H9 (cell line): Measurements from ENCODE around the gene CST3. TPM values are rescaled to one million over a fixed set of nuclear protein-coding genes. Genes with fewer than 3 reads are reported as not detected.

Experiments used
- DNase-seq: peaks from one replicate; pipeline ENCODE4 v3.0.0-alpha.2; 2017
- H2AFZ ChIP-seq: one replicate; pipeline ENCODE4 v1.6.1; 2013; ENCODE audit warnings: mild to moderate bottlenecking, low read length, control low read depth, moderate library complexity
- H2AK5ac ChIP-seq: 2 replicates; pipeline ENCODE4 v1.6.1; 2013; ENCODE audit warnings: low read length, control low read depth, mixed read lengths; ENCODE audit not compliant: insufficient read length
- H2BK120ac ChIP-seq: one replicate; pipeline ENCODE4 v1.6.1; 2013; ENCODE audit warnings: low read depth, mild to moderate bottlenecking, low read length, control low read depth, inconsistent platforms; ENCODE audit not compliant: poor library complexity, severe bottlenecking
- H2BK12ac ChIP-seq: 2 replicates; pipeline ENCODE4 v1.6.1; 2013; ENCODE audit warnings: low read length, control low read depth, mixed read lengths, low read depth; ENCODE audit not compliant: insufficient read length
- H2BK15ac ChIP-seq: 2 replicates; pipeline ENCODE4 v1.6.1; 2013; ENCODE audit warnings: low read depth, low read length, control low read depth
- H2BK20ac ChIP-seq: one replicate; pipeline ENCODE4 v1.6.1; 2013; ENCODE audit warnings: low read depth, mild to moderate bottlenecking, low read length, control low read depth, inconsistent platforms; ENCODE audit not compliant: poor library complexity, severe bottlenecking
- H2BK5ac ChIP-seq: 2 replicates; pipeline ENCODE4 v1.6.1; 2013; ENCODE audit warnings: low read length, control low read depth, mixed read lengths; ENCODE audit not compliant: insufficient read length
- H3K14ac ChIP-seq: 2 replicates; pipeline ENCODE4 v1.6.1; 2013; ENCODE audit warnings: low read length, control low read depth; ENCODE audit not compliant: insufficient read depth
- H3K18ac ChIP-seq: 2 replicates; pipeline ENCODE4 v1.6.1; 2013; ENCODE audit warnings: low read depth, mild to moderate bottlenecking, mixed read lengths, low read length, control low read depth; ENCODE audit not compliant: insufficient read length
- H3K23ac ChIP-seq: 2 replicates; pipeline ENCODE4 v1.6.1; 2013; ENCODE audit warnings: low read length, control low read depth, mixed read lengths, low read depth; ENCODE audit not compliant: insufficient read length
- H3K23me2 ChIP-seq: 2 replicates; pipeline ENCODE4 v1.6.1; 2013; ENCODE audit warnings: low read depth, mild to moderate bottlenecking, mixed read lengths, low read length, control low read depth; ENCODE audit not compliant: insufficient read length, poor library complexity, severe bottlenecking
- H3K27ac ChIP-seq: 2 replicates; pipeline ENCODE4 v1.5.1; 2013; ENCODE audit warnings: low read length, control low read depth, mixed read lengths, low read depth; ENCODE audit not compliant: insufficient read length
- H3K27me3 ChIP-seq: 2 replicates; pipeline ENCODE4 v1.6.1; 2013; ENCODE audit warnings: low read length, control low read depth, inconsistent platforms; ENCODE audit not compliant: insufficient read depth
- H3K4ac ChIP-seq: 2 replicates; pipeline ENCODE4 v1.6.1; 2013; ENCODE audit warnings: low read depth, mild to moderate bottlenecking, control low read depth, inconsistent platforms, low read length, moderate library complexity
- H3K4me1 ChIP-seq: 2 replicates; pipeline ENCODE4 v1.6.1; 2013; ENCODE audit warnings: low read length, control low read depth, inconsistent platforms; ENCODE audit not compliant: insufficient read depth
- H3K4me2 ChIP-seq: 2 replicates; pipeline ENCODE4 v1.6.1; 2013; ENCODE audit warnings: low read length, control low read depth, mixed read lengths; ENCODE audit not compliant: insufficient read length, insufficient read depth
- H3K56ac ChIP-seq: 2 replicates; pipeline ENCODE4 v1.6.1; 2013; ENCODE audit warnings: low read depth, mild to moderate bottlenecking, mixed read lengths, low read length, control low read depth; ENCODE audit not compliant: insufficient read length
- H3K79me1 ChIP-seq: 2 replicates; pipeline ENCODE4 v1.6.1; 2013; ENCODE audit warnings: low read depth, mild to moderate bottlenecking, moderate library complexity, low read length, control low read depth, inconsistent platforms; ENCODE audit not compliant: insufficient read depth, poor library complexity, severe bottlenecking
- H3K79me2 ChIP-seq: 2 replicates; pipeline ENCODE4 v1.6.1; 2013; ENCODE audit warnings: low read length, control low read depth, inconsistent platforms; ENCODE audit not compliant: insufficient read depth
- H3K9ac ChIP-seq: 2 replicates; pipeline ENCODE4 v1.6.1; 2013; ENCODE audit warnings: low read length, control low read depth, mixed read lengths; ENCODE audit not compliant: insufficient read length; ENCODE audit errors: extremely low read depth
- H3K9me3 ChIP-seq: one replicate; pipeline ENCODE4 v1.6.1; 2013; ENCODE audit warnings: low read depth, low read length, inconsistent platforms; ENCODE audit not compliant: control insufficient read depth
- H3T11ph ChIP-seq: one replicate; pipeline ENCODE4 v1.6.1; 2013; ENCODE audit warnings: mild to moderate bottlenecking, low read length, control low read depth, inconsistent platforms
- H4K20me1 ChIP-seq: one replicate; pipeline ENCODE4 v1.6.1; 2013; ENCODE audit not compliant: control insufficient read depth, insufficient read length, insufficient read depth
- H4K5ac ChIP-seq: 2 replicates; pipeline ENCODE4 v1.6.1; 2013; ENCODE audit warnings: low read depth, mild to moderate bottlenecking, mixed read lengths, low read length, control low read depth; ENCODE audit not compliant: insufficient read length
- H4K8ac ChIP-seq: replicated peaks from 2 replicates; pipeline ENCODE4 v1.6.1; 2013; ENCODE audit warnings: low read length, control low read depth, mixed read lengths, low read depth; ENCODE audit not compliant: insufficient read length
- H4K91ac ChIP-seq: 2 replicates; pipeline ENCODE4 v1.6.1; 2013; ENCODE audit warnings: low read depth, mild to moderate bottlenecking, moderate library complexity, mixed read lengths, low read length, control low read depth; ENCODE audit not compliant: insufficient read length
- H3K27ac Mint-ChIP-seq, 3 experiments: 2 replicates in 2 of 3; 3 replicates in 1 of 3; pipeline ENCODE4 v1.8.0; 2020 to 2021; ENCODE audit warnings: mixed read lengths in 3 of 3, mild to moderate bottlenecking in 1 of 3, moderate library complexity in 1 of 3
- H3K27me3 Mint-ChIP-seq: 2 replicates; pipeline ENCODE4 v1.8.0; 2021; ENCODE audit warnings: low read depth, mild to moderate bottlenecking, moderate library complexity, mixed read lengths
- H3K36me3 Mint-ChIP-seq, 3 experiments: 2 replicates in 2 of 3; 3 replicates in 1 of 3; pipeline ENCODE4 v1.8.0; 2020 to 2021; ENCODE audit warnings: low read depth in 3 of 3, mixed read lengths in 3 of 3; ENCODE audit not compliant: insufficient read depth in 1 of 3
- H3K4me1 Mint-ChIP-seq, 2 experiments: 2 replicates each; pipeline ENCODE4 v1.8.0; 2020; ENCODE audit warnings: mixed read lengths in 2 of 2
- H3K4me3 Mint-ChIP-seq, 2 experiments: 2 replicates in 1 of 2; 3 replicates in 1 of 2; pipeline ENCODE4 v1.8.0; 2020 to 2021; ENCODE audit warnings: mild to moderate bottlenecking in 2 of 2, mixed read lengths in 2 of 2, moderate library complexity in 1 of 2
- H3K9me3 Mint-ChIP-seq, 2 experiments: 2 replicates in 1 of 2; 3 replicates in 1 of 2; pipeline ENCODE4 v1.8.0; 2020; ENCODE audit warnings: mild to moderate bottlenecking in 2 of 2, mixed read lengths in 2 of 2, moderate library complexity in 1 of 2
- WGBS: extraction: QIAGEN DNeasy Blood & Tissue Kit; methylation state at CpG from one replicate; pipeline ENCODE4 v1.1.7; 2013; ENCODE audit warnings: missing lambda C conversion rate, low lambda C conversion rate, mixed read lengths; ENCODE audit not compliant: insufficient read length; ENCODE audit errors: extremely low coverage; 5-methylcytosine and 5-hydroxymethylcytosine counted together
- total RNA-seq: library from RNA; stranded (reverse); gene quantifications from 2 replicates; pipeline ENCODE4 v1.2.1, GENCODE V29; 2021
- TF ChIP-seq, protein P1 (sequence below): fragments of 200-600 bp; sonication (generic); conservative IDR thresholded peaks from 3 replicates; pipeline ENCODE4 v1.8.0; 2021; ENCODE audit warnings: antibody characterized with exemption, mild to moderate bottlenecking

CST3 gene
- total RNA-seq, 1 experiment from 2014 or later = 77.2 TPM

DNA sequence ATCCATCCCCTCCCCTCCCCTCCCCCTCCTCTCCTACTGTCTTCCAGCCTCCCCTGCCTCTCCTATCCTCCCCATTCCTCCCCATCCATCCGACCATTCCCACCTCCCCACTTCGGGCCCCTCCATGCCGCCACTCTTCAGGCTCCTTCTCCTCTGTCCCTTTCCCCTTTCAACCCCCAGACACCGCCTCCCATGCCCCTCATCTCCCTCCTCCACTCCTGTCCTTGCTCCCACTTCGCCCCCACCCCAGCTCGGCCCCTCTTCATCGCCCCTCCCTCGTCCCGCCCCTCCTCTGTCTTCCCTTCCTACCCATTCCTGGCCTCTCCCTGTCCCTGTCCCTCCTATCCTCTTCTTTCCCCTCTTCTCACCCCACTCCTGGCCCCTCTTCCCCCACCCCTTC, 554 bp upstream of the CST3 start:
- Histone ChIP-seq H4K8ac (no peak overlapping the region), H3K27ac (no peak overlapping the region), H2AFZ (no peak overlapping the region), H3K4me2 (no peak overlapping the region), H3K23me2 (peaks cover 6% of the 10 kb centered on the region), H2BK5ac (no peak overlapping the region), H3K9me3 (no peaks in the 10 kb centered on the region), H3K18ac (no peak overlapping the region), H3K14ac (no peak overlapping the region), H4K20me1 (no peaks in the 10 kb centered on the region), H2BK12ac (no peak overlapping the region), H3K4ac (no peak overlapping the region), H3K79me1 (no peaks in the 10 kb centered on the region), H3K79me2 (no peaks in the 10 kb centered on the region), H3K27me3 (no peaks in the 10 kb centered on the region), H2AK5ac (no peak overlapping the region), H2BK20ac (no peak overlapping the region), H3K23ac (no peak overlapping the region), H2BK120ac (no peak overlapping the region), H3K9ac (no peak overlapping the region), H3K56ac (no peak overlapping the region), H3T11ph (no peak overlapping the region), H4K5ac (no peak overlapping the region), H2BK15ac (no peak overlapping the region), H4K91ac (no peak overlapping the region), H3K4me1 (peaks cover 6% of the 10 kb centered on the region; the same call in 1 of the 2 replicates)
- TF ChIP-seq, protein P1, sequence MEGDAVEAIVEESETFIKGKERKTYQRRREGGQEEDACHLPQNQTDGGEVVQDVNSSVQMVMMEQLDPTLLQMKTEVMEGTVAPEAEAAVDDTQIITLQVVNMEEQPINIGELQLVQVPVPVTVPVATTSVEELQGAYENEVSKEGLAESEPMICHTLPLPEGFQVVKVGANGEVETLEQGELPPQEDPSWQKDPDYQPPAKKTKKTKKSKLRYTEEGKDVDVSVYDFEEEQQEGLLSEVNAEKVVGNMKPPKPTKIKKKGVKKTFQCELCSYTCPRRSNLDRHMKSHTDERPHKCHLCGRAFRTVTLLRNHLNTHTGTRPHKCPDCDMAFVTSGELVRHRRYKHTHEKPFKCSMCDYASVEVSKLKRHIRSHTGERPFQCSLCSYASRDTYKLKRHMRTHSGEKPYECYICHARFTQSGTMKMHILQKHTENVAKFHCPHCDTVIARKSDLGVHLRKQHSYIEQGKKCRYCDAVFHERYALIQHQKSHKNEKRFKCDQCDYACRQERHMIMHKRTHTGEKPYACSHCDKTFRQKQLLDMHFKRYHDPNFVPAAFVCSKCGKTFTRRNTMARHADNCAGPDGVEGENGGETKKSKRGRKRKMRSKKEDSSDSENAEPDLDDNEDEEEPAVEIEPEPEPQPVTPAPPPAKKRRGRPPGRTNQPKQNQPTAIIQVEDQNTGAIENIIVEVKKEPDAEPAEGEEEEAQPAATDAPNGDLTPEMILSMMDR = no peak
- no peak for DNase-seq
- Mint-ChIP-seq H3K27ac (no peak overlapping the region), H3K27me3 (peaks cover 14% of the 10 kb centered on the region), H3K4me1 (peaks cover 29 to 33% of the 10 kb centered on the region in 2 experiments), H3K36me3 (peaks cover 0 to 9% (median 2%) of the 10 kb centered on the region in 3 experiments; a peak in 5 of 7 replicates), H3K9me3 (no peaks in the 10 kb centered on the region; a peak in 1 of 5 replicates), H3K4me3 (peak overlapping the region; percentile 15 to 35; a peak in 2 of 5 replicates)
- WGBS = no CpG with 5 or more reads among the region's 9 CpGs
